ENCODE results near the gene NSD2. TPM values are rescaled to one million over a fixed set of nuclear protein-coding genes. Genes with fewer than 3 reads are reported as not detected.

Gene NSD2
- total RNA-seq, 1 donor from 2014 or later, result 212 TPM

DNA sequence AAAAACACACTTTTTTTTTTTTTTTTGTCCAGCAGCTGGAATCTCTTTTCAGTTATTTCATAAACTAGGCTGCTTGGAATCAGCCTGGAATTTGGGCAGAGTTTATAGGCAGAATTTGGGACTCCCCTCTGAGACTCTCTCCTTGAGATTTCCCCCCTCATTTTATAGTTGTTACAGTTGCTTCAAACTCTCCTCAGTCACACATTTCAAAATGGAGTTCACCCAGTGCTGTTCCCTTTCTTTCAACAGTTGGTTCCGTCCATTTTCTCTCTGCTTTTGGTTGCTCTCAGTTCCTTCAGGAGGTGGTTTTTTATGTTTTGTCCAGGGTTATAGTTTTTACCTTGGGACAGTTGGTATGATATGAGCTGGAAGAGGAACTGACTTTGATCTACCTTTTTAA, 27.5 kb downstream of the NSD2 start:
- Mint-ChIP-seq H3K4me3 (ENCODE audit: low read depth) (no peak overlapping the region), H3K4me1 (ENCODE audit: low read depth) (peaks cover 1% of the 10 kb centered on the region), H3K9me3 (ENCODE audit: low read depth) (no peaks in the 10 kb centered on the region), H3K27me3 (no peaks in the 10 kb centered on the region), H3K27ac (peak overlapping the region; percentile 67), H3K36me3 (ENCODE audit: insufficient read depth) (peaks cover 19% of the 10 kb centered on the region)
- TF ChIP-seq CTCF (IDR thresholded peaks at IDR 0.05; ENCODE audit: unreplicated experiment), result no peak
- no peak for DNase-seq (ENCODE audit: low spot score, unreplicated experiment)

DNA sequence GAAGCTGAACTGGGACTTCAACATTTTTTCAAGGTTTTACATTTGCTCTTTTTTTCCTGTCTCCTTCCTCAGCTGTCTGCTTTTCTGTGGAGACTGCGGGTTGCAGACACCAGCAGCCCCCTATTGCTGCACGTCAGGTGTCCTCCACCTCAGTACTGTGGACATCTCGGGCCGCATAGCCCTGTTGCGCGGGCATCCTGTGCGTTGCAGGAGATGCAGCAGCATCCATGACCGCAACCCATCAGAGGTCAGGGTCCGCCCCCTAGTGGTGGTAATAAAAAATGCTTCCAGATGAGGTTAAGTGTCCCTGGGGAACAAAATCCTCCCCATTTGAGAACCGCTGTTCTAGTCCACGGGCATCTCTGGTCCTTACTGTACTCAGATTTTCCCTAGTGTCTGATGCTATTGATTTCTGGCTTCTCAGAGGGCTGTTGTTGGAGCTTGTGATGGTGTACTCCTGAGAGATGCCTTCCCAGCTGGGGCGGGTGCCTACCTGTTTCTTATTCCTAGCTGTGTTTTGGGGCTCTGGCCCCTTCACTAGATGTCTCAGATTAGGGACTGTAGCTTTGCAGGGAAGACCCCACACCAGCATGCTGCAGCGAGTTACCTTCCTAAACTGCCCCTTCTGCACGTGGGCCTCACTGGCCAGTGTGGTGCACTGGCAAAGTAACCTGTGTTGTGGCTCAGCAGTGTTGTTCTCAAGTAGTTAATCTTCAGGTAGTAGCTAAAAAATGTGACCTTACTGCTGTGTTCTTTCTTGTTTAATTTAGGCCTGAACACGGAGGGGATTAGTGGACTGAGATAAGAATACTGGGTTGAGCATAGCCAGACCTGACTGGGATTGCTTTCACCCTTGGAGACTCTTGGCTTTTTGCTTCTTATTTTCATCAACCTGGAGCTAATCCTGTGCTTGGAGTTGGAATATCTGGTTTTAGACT, 28.2 kb downstream of the NSD2 start:
- H3K4me1 Mint-ChIP-seq (ENCODE audit: low read depth), result peaks cover 3% of the 10 kb centered on the region
- H3K27me3 Mint-ChIP-seq, result no peaks in the 10 kb centered on the region
- H3K27ac Mint-ChIP-seq, result peak overlapping the region; percentile 67

DNA sequence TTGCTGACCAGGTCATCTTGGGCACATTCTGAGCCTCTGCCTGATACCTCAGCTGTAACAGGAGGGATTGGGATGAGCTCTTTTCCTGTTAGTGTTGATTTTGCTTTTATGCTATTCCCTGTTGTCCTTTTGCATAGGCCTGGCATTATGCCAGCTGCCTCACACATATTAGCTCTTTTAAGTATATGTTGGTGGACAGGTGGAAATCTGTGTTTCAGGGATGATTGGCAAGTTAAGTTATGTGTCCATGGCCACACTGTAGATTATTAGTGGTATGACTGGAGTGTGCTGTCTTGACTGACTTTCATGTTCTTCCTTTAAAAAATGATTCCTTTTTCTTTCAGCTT, 28.9 kb downstream of the NSD2 start:
- Mint-ChIP-seq H3K27me3 (no peaks in the 10 kb centered on the region), H3K4me3 (ENCODE audit: low read depth) (no peak overlapping the region), H3K27ac (no peak overlapping the region), H3K36me3 (ENCODE audit: insufficient read depth) (peaks cover 24% of the 10 kb centered on the region), H3K9me3 (ENCODE audit: low read depth) (no peaks in the 10 kb centered on the region), H3K4me1 (ENCODE audit: low read depth) (peaks cover 3% of the 10 kb centered on the region)
- no peak for TF ChIP-seq CTCF (IDR thresholded peaks at IDR 0.05; ENCODE audit: unreplicated experiment)
- DNase-seq (ENCODE audit: low spot score, unreplicated experiment), result no peak

More for the DNA sequence above, 28.2 kb downstream of the NSD2 start:
- peak; percentile 52 for DNase-seq (ENCODE audit: low spot score, unreplicated experiment)
- Mint-ChIP-seq H3K9me3 (ENCODE audit: low read depth) (no peaks in the 10 kb centered on the region), H3K4me3 (ENCODE audit: low read depth) (no peak overlapping the region), H3K36me3 (ENCODE audit: insufficient read depth) (peaks cover 21% of the 10 kb centered on the region)
- TF ChIP-seq CTCF (IDR thresholded peaks at IDR 0.05; ENCODE audit: unreplicated experiment), result peak; percentile 89

DNA sequence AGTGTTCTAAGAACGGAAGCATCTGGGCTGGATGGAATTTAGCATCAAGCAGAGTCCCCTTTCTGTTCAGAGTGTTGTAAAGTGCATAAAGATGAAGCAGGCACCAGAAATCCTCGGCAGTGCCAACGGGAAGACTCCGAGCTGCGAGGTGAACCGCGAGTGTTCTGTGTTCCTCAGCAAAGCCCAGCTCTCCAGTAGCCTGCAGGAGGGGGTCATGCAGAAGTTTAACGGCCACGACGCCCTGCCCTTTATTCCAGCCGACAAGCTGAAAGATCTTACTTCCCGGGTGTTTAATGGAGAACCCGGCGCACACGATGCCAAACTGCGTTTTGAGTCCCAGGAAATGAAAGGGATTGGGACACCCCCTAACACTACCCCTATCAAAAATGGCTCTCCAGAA, 29.4 kb downstream of the NSD2 start:
- DNase-seq (ENCODE audit: low spot score, unreplicated experiment), result no peak
- Mint-ChIP-seq H3K4me1 (ENCODE audit: low read depth) (peaks cover 3% of the 10 kb centered on the region), H3K9me3 (ENCODE audit: low read depth) (no peaks in the 10 kb centered on the region), H3K4me3 (ENCODE audit: low read depth) (no peak overlapping the region), H3K27me3 (no peaks in the 10 kb centered on the region), H3K36me3 (ENCODE audit: insufficient read depth) (peaks cover 25% of the 10 kb centered on the region), H3K27ac (peak overlapping the region; percentile 38)
- no peak for TF ChIP-seq CTCF (IDR thresholded peaks at IDR 0.05; ENCODE audit: unreplicated experiment)

- no peak for TF ChIP-seq CTCF (IDR thresholded peaks at IDR 0.05; ENCODE audit: unreplicated experiment)
- Mint-ChIP-seq H3K4me3 (ENCODE audit: low read depth) (no peak overlapping the region), H3K27me3 (no peaks in the 10 kb centered on the region), H3K4me1 (ENCODE audit: low read depth) (peaks cover 3% of the 10 kb centered on the region), H3K9me3 (ENCODE audit: low read depth) (no peaks in the 10 kb centered on the region), H3K27ac (peak overlapping the region; percentile 38), H3K36me3 (ENCODE audit: insufficient read depth) (peaks cover 25% of the 10 kb centered on the region)
- DNase-seq (ENCODE audit: low spot score, unreplicated experiment), result no peak
These were observed 29.9 kb downstream of the NSD2 start for GRCh38 chr4:1901127-1901526.

All from progenitor cell of endocrine pancreas (in vitro differentiated cells).